Muscle layer of colon (tissue), 2 donors: ENCODE measurements around the gene OR2V2.
"Not testable (repeated sequence)": the region's sequence is repeated elsewhere in the genome, so short reads cannot be mapped to it uniquely, and the experiment has no call there.

Source experiments
- H3K27ac ChIP-seq: one replicate; pipeline ENCODE4 v1.7.0; 2013; ENCODE audit warnings: low read depth, mild to moderate bottlenecking, low read length, moderate library complexity
- H3K27me3 ChIP-seq, 2 donors: one replicate each; pipeline ENCODE4 v1.7.0; 2013; ENCODE audit warnings: low read length in 2 of 2, mild to moderate bottlenecking in 2 of 2; ENCODE audit not compliant: insufficient read depth in 2 of 2, control insufficient read depth in 1 of 2
- H3K36me3 ChIP-seq: one replicate; pipeline ENCODE4 v1.7.0; 2013; ENCODE audit warnings: mild to moderate bottlenecking, low read length; ENCODE audit not compliant: insufficient read depth
- H3K4me1 ChIP-seq: one replicate; pipeline ENCODE4 v1.7.0; 2013; ENCODE audit warnings: mild to moderate bottlenecking, low read length; ENCODE audit not compliant: insufficient read depth
- H3K4me3 ChIP-seq, 2 donors: one replicate each; pipeline ENCODE4 v1.7.0; 2013; ENCODE audit warnings: low read length in 2 of 2, low read depth in 1 of 2, mild to moderate bottlenecking in 1 of 2, moderate library complexity in 1 of 2
- H3K9ac ChIP-seq: one replicate; pipeline ENCODE4 v1.7.0; 2013; ENCODE audit warnings: low read length
- H3K9me3 ChIP-seq: one replicate; pipeline ENCODE4 v1.7.0; 2013; ENCODE audit warnings: mild to moderate bottlenecking, low read length
- donor health status: abdominal sarcoma.
- donor health status: Adenocarcinoma of cecum.

OR2V2 gene

GRCh38 chr5:181177559-181177958 is 30.2 kb downstream of the OR2V2 start:
- peaks cover 20 to 26% of the 10 kb centered on the region in 2 donors for H3K27me3 ChIP-seq
- H3K9me3 ChIP-seq, H3K9ac ChIP-seq, H3K27ac ChIP-seq, H3K36me3 ChIP-seq, H3K4me1 ChIP-seq, H3K4me3 ChIP-seq: not testable (repeated sequence)

- Histone ChIP-seq H3K27ac (no peak overlapping the region), H3K36me3 (no peaks in the 10 kb centered on the region), H3K4me3 (no peak overlapping the region), H3K4me1 (no peaks in the 10 kb centered on the region), H3K27me3 (no peaks in the 10 kb centered on the region), H3K9me3 (no peaks in the 10 kb centered on the region), H3K9ac (no peak overlapping the region)
Observed at GRCh38 chr5:181181650-181182565, 34.5 kb downstream of the OR2V2 start.

GRCh38 chr5:181182651-181183050 is 35.3 kb downstream of the OR2V2 start:
- H3K4me1 ChIP-seq = peaks cover 3% of the 10 kb centered on the region
- H3K9ac ChIP-seq = no peak overlapping the region
- no peaks in the 10 kb centered on the region for H3K36me3 ChIP-seq
- no peak overlapping the region for H3K4me3 ChIP-seq
- no peak overlapping the region for H3K27ac ChIP-seq
- no peaks in the 10 kb centered on the region for H3K9me3 ChIP-seq
- no peaks in the 10 kb centered on the region for H3K27me3 ChIP-seq

- Histone ChIP-seq H3K27me3 (no peaks in the 10 kb centered on the region), H3K4me3 (no peak overlapping the region), H3K36me3 (no peaks in the 10 kb centered on the region), H3K4me1 (peaks cover 6% of the 10 kb centered on the region), H3K9ac (no peak overlapping the region), H3K9me3 (no peaks in the 10 kb centered on the region), H3K27ac (no peak overlapping the region)
Observed at GRCh38 chr5:181184845-181185216, 37.4 kb downstream of the OR2V2 start.

GRCh38 chr5:181185560-181185959 is 38.2 kb downstream of the OR2V2 start:
- H3K4me3 ChIP-seq = no peak overlapping the region
- no peak overlapping the region for H3K9ac ChIP-seq
- peaks cover 6% of the 10 kb centered on the region for H3K4me1 ChIP-seq
- H3K9me3 ChIP-seq = no peaks in the 10 kb centered on the region
- no peak overlapping the region for H3K27ac ChIP-seq
- no peaks in the 10 kb centered on the region for H3K36me3 ChIP-seq
- no peaks in the 10 kb centered on the region for H3K27me3 ChIP-seq

- Histone ChIP-seq H3K9ac (no peak overlapping the region), H3K27me3 (no peaks in the 10 kb centered on the region), H3K9me3 (no peaks in the 10 kb centered on the region), H3K27ac (no peak overlapping the region), H3K4me1 (peaks cover 6% of the 10 kb centered on the region), H3K36me3 (no peaks in the 10 kb centered on the region), H3K4me3 (no peak overlapping the region)
Observed at GRCh38 chr5:181186022-181186421, 38.6 kb downstream of the OR2V2 start.

- no peak overlapping the region for H3K27ac ChIP-seq
- H3K36me3 ChIP-seq = no peaks in the 10 kb centered on the region
- no peaks in the 10 kb centered on the region for H3K27me3 ChIP-seq
- H3K4me3 ChIP-seq = peak overlapping the region in 1 of 2 donors; percentile 94
- H3K4me1 ChIP-seq = peaks cover 6% of the 10 kb centered on the region
- H3K9ac ChIP-seq = no peak overlapping the region
- H3K9me3 ChIP-seq = no peaks in the 10 kb centered on the region
Observed at GRCh38 chr5:181186986-181187499, 39.7 kb downstream of the OR2V2 start.

GRCh38 chr5:181187500-181188213 is 40.3 kb downstream of the OR2V2 start:
- no peak overlapping the region for H3K27ac ChIP-seq
- H3K4me1 ChIP-seq = peaks cover 9% of the 10 kb centered on the region
- H3K9me3 ChIP-seq = no peaks in the 10 kb centered on the region
- peak overlapping the region in 1 of 2 donors; percentile 94 for H3K4me3 ChIP-seq
- H3K9ac ChIP-seq = no peak overlapping the region
- no peaks in the 10 kb centered on the region for H3K27me3 ChIP-seq
- no peaks in the 10 kb centered on the region for H3K36me3 ChIP-seq

- H3K9ac ChIP-seq = peak overlapping the region; percentile 63
- peaks cover 13% of the 10 kb centered on the region for H3K4me1 ChIP-seq
Observed at GRCh38 chr5:181188700-181189362, 41.4 kb downstream of the OR2V2 start.

GRCh38 chr5:181189363-181189961 is 42.1 kb downstream of the OR2V2 start:
- no peaks in the 10 kb centered on the region for H3K36me3 ChIP-seq
- H3K4me3 ChIP-seq = peak overlapping the region; percentile 73 to 94
- peak overlapping the region; percentile 64 for H3K27ac ChIP-seq
- peaks cover 13% of the 10 kb centered on the region for H3K4me1 ChIP-seq
- H3K9ac ChIP-seq = peak overlapping the region; percentile 63
- no peaks in the 10 kb centered on the region for H3K9me3 ChIP-seq
- no peaks in the 10 kb centered on the region for H3K27me3 ChIP-seq

More at GRCh38 chr5:181188700-181189362, 41.4 kb downstream of the OR2V2 start:
- Histone ChIP-seq H3K36me3 (no peaks in the 10 kb centered on the region), H3K27ac (peak overlapping the region; percentile 64), H3K4me3 (peak overlapping the region; percentile 73 to 94), H3K9me3 (no peaks in the 10 kb centered on the region), H3K27me3 (no peaks in the 10 kb centered on the region)
